ENCODE results near the gene LINGO4. TPM values are rescaled to one million over a fixed set of nuclear protein-coding genes. Genes with fewer than 3 reads are reported as not detected.

The LINGO4 gene
- total and polyA plus RNA-seq, 2 of the 13 experiments (the other 11 are each of a cell fraction or from before 2014, with no cell fraction given), result 0.02 to 0.05 TPM

DNA sequence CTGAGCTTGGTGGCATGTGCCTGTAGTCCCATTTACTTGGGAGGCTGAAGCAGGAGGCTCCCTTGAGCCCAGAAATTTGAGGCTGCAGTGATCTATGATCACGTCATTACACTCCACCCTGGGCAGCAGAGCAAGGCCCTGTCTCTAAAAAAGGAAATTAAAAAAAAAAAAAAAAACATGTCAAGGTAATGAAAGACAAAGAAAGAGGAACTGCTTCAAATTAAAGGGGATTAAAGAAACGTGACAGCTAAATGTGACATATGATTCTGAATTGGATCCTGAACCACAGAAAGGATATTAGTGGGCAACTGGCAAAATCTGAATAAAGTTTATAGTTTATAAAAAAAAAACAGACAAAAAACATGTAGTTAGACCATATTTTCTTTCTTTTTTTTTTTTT, 38.2 kb upstream of the LINGO4 start:
- DNase-seq (ENCODE audit: low spot score), result no peak
- peaks cover 37% of the 10 kb centered on the region for H3K4me1 ChIP-seq (ENCODE audit: insufficient read depth, low read length)
- ATAC-seq, result no peak
- TF ChIP-seq ZNF776 (CRISPR knock-in tag; IDR thresholded peaks at IDR 0.05) (no peak), HNRNPUL1 (IDR thresholded peaks at IDR 0.05; ENCODE audit: low read depth, low read length) (no peak), ZNF510 (CRISPR knock-in tag; IDR thresholded peaks at IDR 0.05; ENCODE audit: low read depth) (no peak), SMYD3 (CRISPR knock-in tag; IDR thresholded peaks at IDR 0.05) (no peak), ZEB1 (IDR thresholded peaks at IDR 0.05; ENCODE audit: insufficient replicate concordance, low read depth) (no peak), GLI4 (CRISPR knock-in tag; IDR thresholded peaks at IDR 0.05; ENCODE audit: borderline replicate concordance) (no peak), ZSCAN12 (CRISPR knock-in tag; IDR thresholded peaks at IDR 0.05) (no peak), SIX4 (CRISPR knock-in tag; IDR thresholded peaks at IDR 0.05) (no peak), MXI1 (IDR thresholded peaks at IDR 0.05; ENCODE audit: borderline replicate concordance, low read depth, low read length) (no peak), ZMYM2 (CRISPR knock-in tag; IDR thresholded peaks at IDR 0.05) (no peak), ZNF792 (CRISPR knock-in tag; IDR thresholded peaks at IDR 0.05) (no peak), MAZ (IDR thresholded peaks at IDR 0.05; ENCODE audit: borderline replicate concordance, low read depth, low read length) (no peak), MAZ (CRISPR knock-in tag; IDR thresholded peaks at IDR 0.05; ENCODE audit: low read depth) (no peak), MYC (CRISPR knock-in tag; IDR thresholded peaks at IDR 0.05; ENCODE audit: borderline replicate concordance) (no peak), ZSCAN9 (CRISPR knock-in tag; IDR thresholded peaks at IDR 0.05; ENCODE audit: borderline replicate concordance) (no peak), MAFF (IDR thresholded peaks at IDR 0.05; ENCODE audit: low read depth, low read length) (no peak), HOXA3 (CRISPR knock-in tag; IDR thresholded peaks at IDR 0.05) (no peak), ZMYM3 (CRISPR knock-in tag; IDR thresholded peaks at IDR 0.05) (no peak)
- TF ChIP-seq, protein P1, sequence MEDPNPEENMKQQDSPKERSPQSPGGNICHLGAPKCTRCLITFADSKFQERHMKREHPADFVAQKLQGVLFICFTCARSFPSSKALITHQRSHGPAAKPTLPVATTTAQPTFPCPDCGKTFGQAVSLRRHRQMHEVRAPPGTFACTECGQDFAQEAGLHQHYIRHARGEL (CRISPR knock-in tag; IDR thresholded peaks at IDR 0.05), result no peak
- TF ChIP-seq, protein P2, sequence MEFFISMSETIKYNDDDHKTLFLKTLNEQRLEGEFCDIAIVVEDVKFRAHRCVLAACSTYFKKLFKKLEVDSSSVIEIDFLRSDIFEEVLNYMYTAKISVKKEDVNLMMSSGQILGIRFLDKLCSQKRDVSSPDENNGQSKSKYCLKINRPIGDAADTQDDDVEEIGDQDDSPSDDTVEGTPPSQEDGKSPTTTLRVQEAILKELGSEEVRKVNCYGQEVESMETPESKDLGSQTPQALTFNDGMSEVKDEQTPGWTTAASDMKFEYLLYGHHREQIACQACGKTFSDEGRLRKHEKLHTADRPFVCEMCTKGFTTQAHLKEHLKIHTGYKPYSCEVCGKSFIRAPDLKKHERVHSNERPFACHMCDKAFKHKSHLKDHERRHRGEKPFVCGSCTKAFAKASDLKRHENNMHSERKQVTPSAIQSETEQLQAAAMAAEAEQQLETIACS (CRISPR knock-in tag; IDR thresholded peaks at IDR 0.05), result no peak
- FAIRE-seq, result no peak
- no peaks in the 10 kb centered on the region for H4K20me1 ChIP-seq (ENCODE audit: insufficient read depth, low read length)
- BruUV-seq (replicated peaks), result no TSS peak
- intact Hi-C loops (cut with micrococcal nuclease; ENCODE audit: unreplicated experiment) (no loop called here), in situ Hi-C loops (cut with HindIII; ENCODE audit: extremely low pct_ligation_motif_present, low pct_unique_long_range_greater_than_20kb) (no loop called here)
- 34% methylated on average over 2 of the region's 2 CpGs for WGBS (ENCODE audit: low lambda C conversion rate)
- no peaks in the 10 kb centered on the region for H3K9me3 ChIP-seq (ENCODE audit: low read length)
- H3K36me3 ChIP-seq (replicated peaks in 1 of 2; ENCODE audit: control insufficient read depth in 1 of 2, insufficient read depth in 2 of 2, low read length in 2 of 2), result no peaks in the 10 kb centered on the region
- H2AFZ ChIP-seq (ENCODE audit: low read length), result no peak overlapping the region
- H3K79me2 ChIP-seq (ENCODE audit: insufficient read depth, low read length), result no peaks in the 10 kb centered on the region
- no peak overlapping the region for H3K27ac ChIP-seq (ENCODE audit: extremely low read length, insufficient read depth, low read length)
- no peak overlapping the region for H3K9ac ChIP-seq (ENCODE audit: insufficient read depth, low read depth, low read length)
- ChIA-PET CTCF (ENCODE audit: low intra/inter-chr PET ratio, low total read pairs) (no interaction called here), POLR2A (interaction anchor here (0.7 kb wide), 1 partner anchor 204 kb away, joined by 3 read pairs; no protein-coding TSS in a partner anchor)
- H3K4me2 ChIP-seq (ENCODE audit: low read depth, low read length), result no peak overlapping the region
- no peak overlapping the region for H3K4me3 ChIP-seq (replicated peaks in 1 of 3; ENCODE audit: insufficient read depth in 1 of 3, low read depth in 2 of 3, low read length in 3 of 3)
- H3K27me3 ChIP-seq (ENCODE audit: control insufficient read depth in 1 of 2, insufficient read depth in 2 of 2, low read length in 2 of 2), result peaks cover 0 to 23% of the 10 kb centered on the region in 2 experiments; a peak in 2 of 5 replicates

Measured in HepG2 (cell line).